Measurements from ENCODE around the gene NPIPA7.
"Not testable (repeated sequence)": the region's sequence is repeated elsewhere in the genome, so short reads cannot be mapped to it uniquely, and the experiment has no call there.

NPIPA7 gene

DNA sequence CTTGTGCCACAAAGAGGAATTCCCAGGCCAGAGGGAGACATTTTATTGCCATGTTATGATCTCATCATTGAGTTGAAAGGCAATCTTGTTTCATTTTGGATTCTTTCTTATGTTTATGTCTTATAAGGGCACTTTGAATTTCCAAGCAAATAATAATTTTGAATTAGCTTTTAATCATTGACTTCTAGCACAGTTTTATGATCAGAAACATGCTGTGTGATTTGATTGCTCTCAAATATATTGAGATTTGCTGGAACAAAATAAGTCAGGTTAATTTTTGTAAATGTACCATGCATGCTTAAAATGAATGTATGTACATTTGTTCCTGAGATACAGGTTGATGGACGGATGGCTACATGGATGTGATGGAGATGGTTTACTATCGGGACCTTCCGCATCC, at the start of gene NPIPA7:
TSS of gene NPIPA7 (plus strand) at position 301 of the 400 bp plus-strand sequence. CDS start 105 bp downstream, outside the sequence.
- not testable (repeated sequence) for DNase-seq

DNA sequence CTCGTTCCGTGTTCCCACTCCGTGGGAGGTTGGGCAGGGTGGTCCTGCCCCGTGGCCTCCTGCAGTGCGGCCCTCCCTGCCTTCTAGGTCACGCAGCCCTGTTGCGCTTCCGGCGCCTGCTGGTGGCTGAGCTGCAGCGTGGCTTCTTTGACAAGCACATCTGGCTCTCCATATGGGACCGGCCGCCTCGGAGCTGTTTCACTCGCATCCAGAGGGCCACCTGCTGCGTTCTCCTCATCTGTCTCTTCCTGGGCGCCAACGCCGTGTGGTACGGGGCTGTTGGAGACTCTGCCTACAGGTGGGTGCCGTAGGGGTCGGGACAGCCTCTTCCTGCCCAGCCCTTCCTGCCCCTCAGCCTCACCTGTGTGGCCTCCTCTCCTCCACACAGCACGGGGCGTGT, 47.5 kb upstream of the NPIPA7 start:
- DNase-seq, result not testable (repeated sequence)

DNA sequence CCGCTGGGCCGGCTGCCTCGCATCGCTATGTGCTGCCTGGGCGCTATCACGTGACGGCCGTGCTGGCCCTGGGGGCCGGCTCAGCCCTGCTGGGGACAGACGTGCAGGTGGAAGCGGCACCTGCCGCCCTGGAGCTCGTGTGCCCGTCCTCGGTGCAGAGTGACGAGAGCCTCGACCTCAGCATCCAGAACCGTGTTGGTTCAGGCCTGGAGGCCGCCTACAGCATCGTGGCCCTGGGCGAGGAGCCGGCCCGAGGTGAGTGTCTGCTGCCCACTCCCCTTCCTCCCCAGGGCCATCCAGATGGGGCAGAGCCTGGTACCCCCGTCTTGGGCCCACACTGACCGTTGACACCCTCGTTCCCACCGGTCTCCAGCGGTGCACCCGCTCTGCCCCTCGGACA, 21.4 kb upstream of the NPIPA7 start:
- DNase-seq, result not testable (repeated sequence)

- not testable (repeated sequence) for DNase-seq
Observed at GRCh38 chr16:16358539-16359240, 20.2 kb upstream of the NPIPA7 start.

DNA sequence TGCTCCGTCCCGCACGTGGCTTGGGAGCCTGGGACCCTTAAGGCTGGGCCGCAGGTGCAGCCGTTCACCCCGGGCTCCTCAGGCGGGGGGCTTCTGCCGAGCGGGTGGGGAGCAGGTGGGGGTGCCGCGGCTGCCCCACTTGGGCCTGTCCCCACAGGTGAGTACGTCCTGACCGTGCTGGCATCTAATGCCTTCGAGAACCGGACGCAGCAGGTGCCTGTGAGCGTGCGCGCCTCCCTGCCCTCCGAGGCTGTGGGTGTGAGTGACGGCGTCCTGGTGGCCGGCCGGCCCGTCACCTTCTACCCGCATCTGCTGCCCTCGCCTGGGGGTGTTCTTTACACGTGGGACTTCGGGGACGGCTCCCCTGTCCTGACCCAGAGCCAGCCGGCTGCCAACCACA, 15.3 kb upstream of the NPIPA7 start:
- not testable (repeated sequence) for DNase-seq

- DNase-seq, result not testable (repeated sequence)
Observed at GRCh38 chr16:16364100-16364499, 14.8 kb upstream of the NPIPA7 start.

GRCh38 chr16:16364701-16365100, 14.2 kb upstream of the NPIPA7 start:
- not testable (repeated sequence) for DNase-seq

- DNase-seq, result not testable (repeated sequence)
Observed at GRCh38 chr16:16365319-16365718, 13.6 kb upstream of the NPIPA7 start.

DNA sequence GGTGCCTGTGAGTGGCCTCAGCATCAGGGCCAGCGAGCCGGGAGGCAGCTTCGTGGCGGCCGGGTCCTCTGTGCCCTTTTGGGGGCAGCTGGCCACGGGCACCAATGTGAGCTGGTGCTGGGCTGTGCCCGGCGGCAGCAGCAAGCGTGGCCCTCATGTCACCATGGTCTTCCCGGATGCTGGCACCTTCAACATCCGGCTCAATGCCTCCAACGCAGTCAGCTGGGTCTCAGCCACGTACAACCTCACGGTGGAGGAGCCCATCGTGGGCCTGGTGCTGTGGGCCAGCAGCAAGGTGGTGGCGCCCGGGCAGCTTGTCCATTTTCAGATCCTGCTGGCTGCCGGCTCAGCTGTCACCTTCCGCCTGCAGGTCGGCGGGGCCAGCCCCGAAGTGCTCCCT, 13.1 kb upstream of the NPIPA7 start:
- not testable (repeated sequence) for DNase-seq

GRCh38 chr16:16366552-16367284, 12.2 kb upstream of the NPIPA7 start:
- DNase-seq, result not testable (repeated sequence)

DNA sequence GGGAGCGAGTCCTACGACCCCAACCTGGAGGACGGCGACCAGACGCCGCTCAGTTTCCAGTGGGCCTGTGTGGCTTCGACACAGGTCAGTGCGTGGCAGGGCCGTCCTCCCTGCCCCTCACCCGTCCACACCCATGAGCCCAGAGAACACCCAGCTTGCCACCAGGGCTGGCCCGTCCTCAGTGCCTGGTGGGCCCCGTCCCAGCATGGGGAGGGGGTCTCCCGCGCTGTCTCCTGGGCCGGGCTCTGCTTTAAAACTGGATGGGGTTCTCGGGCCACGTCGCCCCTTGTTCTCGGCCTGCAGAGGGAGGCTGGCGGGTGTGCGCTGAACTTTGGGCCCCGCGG, 11.7 kb upstream of the NPIPA7 start:
- DNase-seq, result not testable (repeated sequence)

DNA sequence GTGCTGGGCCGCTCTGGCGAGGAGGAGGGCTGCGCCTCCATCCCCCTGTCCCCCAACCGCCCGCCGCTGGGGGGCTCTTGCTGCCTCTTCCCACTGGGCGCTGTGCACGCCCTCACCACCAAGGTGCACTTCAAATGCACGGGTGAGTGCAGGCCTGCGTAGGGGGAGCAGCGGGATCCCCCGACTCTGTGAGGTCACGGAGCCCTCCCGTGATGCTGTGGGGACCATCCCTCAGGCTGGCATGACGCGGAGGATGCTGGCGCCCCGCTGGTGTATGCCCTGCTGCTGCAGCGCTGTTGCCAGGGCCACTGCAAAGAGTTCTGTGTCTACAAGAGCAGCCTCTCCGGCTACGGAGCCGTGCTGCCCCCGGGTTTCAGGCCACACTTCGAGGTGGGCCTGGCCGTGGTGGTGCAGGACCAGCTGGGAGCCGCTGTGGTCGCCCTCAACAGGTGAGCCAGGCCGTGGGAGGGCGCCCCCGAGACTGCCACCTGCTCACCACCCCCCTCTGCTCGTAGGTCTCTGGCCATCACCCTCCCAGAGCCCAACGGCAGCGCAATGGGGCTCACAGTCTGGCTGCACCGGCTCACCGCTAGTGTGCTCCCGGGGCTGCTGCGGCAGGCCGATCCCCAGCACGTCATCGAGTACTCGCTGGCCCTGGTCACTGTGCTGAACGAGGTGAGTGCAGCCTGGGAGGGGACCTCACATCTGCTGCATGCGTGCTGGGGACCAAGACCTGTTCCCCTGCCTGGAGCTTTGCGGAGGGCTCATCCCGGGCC, 9.7 kb upstream of the NPIPA7 start:
- DNase-seq, result not testable (repeated sequence)

GRCh38 chr16:16371136-16371735, 7.7 kb upstream of the NPIPA7 start:
- DNase-seq, result not testable (repeated sequence)

DNA sequence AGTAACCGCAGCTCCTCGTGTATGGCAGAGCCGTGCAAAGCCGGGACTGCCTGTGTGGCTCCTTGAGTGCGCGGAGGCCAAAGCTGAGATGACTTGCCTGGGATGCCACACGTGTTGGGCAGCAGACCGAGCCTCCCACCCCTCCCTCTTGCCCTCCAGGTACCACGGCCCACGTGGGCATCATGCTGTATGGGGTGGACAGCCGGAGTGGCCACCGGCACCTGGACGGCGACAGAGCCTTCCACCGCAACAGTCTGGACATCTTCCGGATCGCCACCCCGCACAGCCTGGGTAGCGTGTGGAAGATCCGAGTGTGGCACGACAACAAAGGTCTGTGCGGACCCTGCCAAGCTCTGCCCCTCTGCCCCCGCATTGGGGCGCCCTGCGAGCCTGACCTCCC, 4.7 kb upstream of the NPIPA7 start:
- DNase-seq, result not testable (repeated sequence)

- DNase-seq, result not testable (repeated sequence)
Observed at GRCh38 chr16:16399685-16400084, 20.7 kb downstream of the NPIPA7 start.

- not testable (repeated sequence) for DNase-seq
Observed at GRCh38 chr16:16402333-16402732, 23.4 kb downstream of the NPIPA7 start.

GRCh38 chr16:16404283-16404682, 25.3 kb downstream of the NPIPA7 start:
- not testable (repeated sequence) for DNase-seq

DNA sequence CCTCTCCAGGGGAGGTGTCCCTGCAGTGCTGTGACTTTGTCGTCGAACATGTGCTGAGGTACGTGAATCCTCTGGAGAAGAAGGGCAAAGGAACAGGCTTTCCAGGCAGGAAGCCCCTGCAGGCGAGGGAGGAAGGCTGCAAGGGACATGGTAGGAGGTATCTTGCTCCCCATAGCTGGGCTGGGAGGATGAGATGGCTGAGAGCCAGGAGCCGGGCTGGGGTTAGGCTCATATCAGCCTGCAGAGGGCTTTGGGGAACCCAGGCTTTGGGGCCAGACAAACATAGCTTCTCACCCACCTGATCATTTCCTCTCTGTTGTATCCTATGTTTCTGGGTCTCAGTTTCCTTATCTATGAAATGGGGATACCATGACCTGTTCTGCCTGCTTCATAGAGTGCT, 26.5 kb downstream of the NPIPA7 start:
- DNase-seq, result not testable (repeated sequence)

DNA sequence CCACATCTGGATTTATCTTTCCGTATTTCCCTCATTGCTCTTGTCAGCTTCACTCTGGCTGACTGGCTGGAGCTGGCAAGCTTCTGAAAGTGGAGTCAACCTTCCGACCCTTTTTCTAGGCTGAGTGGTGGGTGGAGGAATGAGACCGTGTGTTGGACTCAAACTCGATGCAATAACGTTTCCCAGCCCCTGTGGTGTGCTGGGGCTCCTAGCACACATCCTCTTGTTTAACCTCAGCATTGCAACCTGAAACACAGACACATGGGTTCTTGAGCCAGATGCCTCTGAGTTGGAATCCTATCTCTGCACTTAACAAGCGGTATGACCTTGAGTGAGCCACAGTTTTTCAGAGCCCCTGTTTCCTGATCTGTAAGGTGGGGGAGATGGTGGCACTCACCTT, 29.5 kb downstream of the NPIPA7 start:
- not testable (repeated sequence) for DNase-seq

DNA sequence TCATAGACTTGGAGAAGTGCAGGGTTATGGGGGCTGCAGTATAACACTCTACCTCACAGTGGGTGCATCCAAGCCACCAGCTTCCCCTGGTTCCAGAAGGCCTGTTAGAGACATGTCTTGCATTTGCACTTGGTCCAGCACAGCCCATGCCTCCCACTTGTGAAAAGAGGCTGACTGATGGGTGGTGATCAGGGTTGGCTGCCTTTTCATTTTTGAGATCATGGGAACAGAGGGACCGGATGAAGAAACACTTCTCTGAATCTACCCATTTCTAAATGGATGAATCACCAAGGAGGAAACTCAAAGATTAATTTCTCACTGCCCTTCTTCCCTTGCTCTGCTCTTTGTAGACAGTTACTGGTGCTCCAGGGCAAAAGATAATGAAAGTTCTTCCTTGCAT, 34.8 kb downstream of the NPIPA7 start:
- not testable (repeated sequence) for DNase-seq

DNA sequence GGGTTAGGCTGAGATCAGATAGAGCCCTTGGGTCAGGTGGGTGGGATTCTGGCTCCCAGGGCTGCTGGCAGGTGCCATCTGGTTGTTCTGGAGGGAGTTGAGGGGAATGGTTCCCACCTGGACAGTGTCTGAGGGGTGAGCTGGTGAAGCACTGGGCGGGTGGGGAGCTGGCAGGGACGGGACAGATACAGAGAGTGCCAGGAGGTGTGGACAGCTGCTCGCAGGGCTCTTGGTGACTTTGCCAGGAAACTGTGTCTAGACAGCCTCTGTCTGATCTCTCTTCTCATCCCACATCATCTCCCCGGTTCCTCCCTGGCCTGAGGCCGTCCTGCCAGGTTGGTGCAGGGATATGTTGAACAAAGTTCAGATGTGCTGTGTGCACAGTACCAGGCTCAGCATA, 38.1 kb downstream of the NPIPA7 start:
- DNase-seq, result not testable (repeated sequence)

GRCh38 chr16:16417914-16418544, 39.1 kb downstream of the NPIPA7 start:
- DNase-seq, result not testable (repeated sequence)

Data from NCI-H2171 treated with DMSO at 0.1 percent for 48 hours (cell line).